PC-9 (cell line): ENCODE results near the gene MALRD1. TPM values are rescaled to one million over a fixed set of nuclear protein-coding genes. Genes with fewer than 3 reads are reported as not detected.

Experiments used
- BruUV-seq: library from RNA; stranded (reverse); fragments of 400-500 nt; replicated peaks from 2 replicates; lab custom pipeline; 2021; lab: Mats Ljungman, UMichigan
- CTCF ChIA-PET: fragments of 300-600 bp; sonication (Branson Sonifier 250); formaldehyde crosslinking; loops from one replicate; lab custom pipeline; 2022; ENCODE audit warnings: antibody characterized with exemption; lab: Charles Lee
- POLR2A ChIA-PET: fragments of 300-600 bp; sonication (Branson Sonifier 250); formaldehyde crosslinking; loops from one replicate; lab custom pipeline; 2022; ENCODE audit warnings: antibody characterized with exemption; ENCODE audit not compliant: unreplicated experiment; lab: Charles Lee
- DNase-seq, 2 experiments: peaks; one replicate each; pipeline versions ENCODE4 v3.0.0 to v3.0.0-alpha.2; 2015 to 2022; ENCODE audit warnings: mixed read lengths in 1 of 2
- H2AFZ ChIP-seq: fragments of 200-600 bp; sonication (generic); 2 replicates; pipeline ENCODE4 v1.8.1; 2017; ENCODE audit warnings: antibody characterized with exemption
- H3F3A ChIP-seq: fragments of 200-600 bp; sonication (generic); 2 replicates; pipeline ENCODE4 v1.8.1; 2017; ENCODE audit warnings: antibody characterized with exemption, mild to moderate bottlenecking, low read depth; ENCODE audit not compliant: insufficient read depth
- H3K27ac ChIP-seq: fragments of 200-600 bp; sonication (generic); 2 replicates; pipeline ENCODE4 v1.6.1; 2016; ENCODE audit warnings: mixed run types
- H3K27me3 ChIP-seq: fragments of 200-600 bp; sonication (generic); 2 replicates; pipeline ENCODE4 v1.6.1; 2016; ENCODE audit warnings: low read depth, mixed run types; ENCODE audit not compliant: insufficient read depth
- H3K36me3 ChIP-seq: fragments of 200-600 bp; sonication (generic); 2 replicates; pipeline ENCODE4 v1.6.1; 2016; ENCODE audit warnings: low read depth, mixed run types
- H3K4me1 ChIP-seq: fragments of 200-600 bp; sonication (generic); replicated peaks from 2 replicates; pipeline ENCODE4 v1.6.1; 2016; ENCODE audit warnings: mixed run types; ENCODE audit not compliant: insufficient read depth
- H3K4me2 ChIP-seq: fragments of 200-600 bp; sonication (generic); 2 replicates; pipeline ENCODE4 v1.6.1; 2017; ENCODE audit warnings: mixed run types
- H3K4me3 ChIP-seq: fragments of 200-600 bp; sonication (generic); 2 replicates; pipeline ENCODE4 v1.6.1; 2016; ENCODE audit warnings: mixed run types
- H3K79me2 ChIP-seq: fragments of 200-600 bp; sonication (generic); 2 replicates; pipeline ENCODE4 v1.6.1; 2017; ENCODE audit warnings: low read depth, mixed run types
- H3K9me2 ChIP-seq: fragments of 200-600 bp; sonication (generic); 2 replicates; pipeline ENCODE4 v1.8.1; 2017; ENCODE audit warnings: mild to moderate bottlenecking; ENCODE audit not compliant: insufficient read depth
- H3K9me3 ChIP-seq: fragments of 200-600 bp; sonication (generic); 2 replicates; pipeline ENCODE4 v1.8.1; 2016; ENCODE audit warnings: low read depth; ENCODE audit not compliant: insufficient read depth
- H4K20me1 ChIP-seq: fragments of 200-600 bp; sonication (generic); 2 replicates; pipeline ENCODE4 v1.8.1; 2017; ENCODE audit not compliant: insufficient read depth
- EZH2 ChIP-seq: fragments of 200-600 bp; sonication (generic); IDR thresholded peaks from 2 replicates; pipeline ENCODE4 v1.8.0; 2017; ENCODE audit warnings: antibody characterized with exemption, low read depth
- intact Hi-C: fragments of 100-400 bp; cut with micrococcal nuclease; formaldehyde crosslinking; loops from one replicate; pipeline ENCODE4 v1.10.0; 2022; ENCODE audit not compliant: unreplicated experiment
- total RNA-seq: library from RNA; stranded (reverse); gene quantifications from 2 replicates; pipeline ENCODE4 v1.2.3, GENCODE V29; 2021
- TF ChIP-seq, protein P1 (sequence below): fragments of 200-600 bp; sonication (generic); conservative IDR thresholded peaks from 2 replicates; pipeline ENCODE4 v1.6.1; 2017; ENCODE audit warnings: mixed run types, antibody characterized with exemption, mild to moderate bottlenecking, moderate library complexity

Gene MALRD1
- total RNA-seq, 1 experiment from 2014 or later, result not detected

GRCh38 chr10:19329475-19329874 lies 280.9 kb downstream of the MALRD1 start:
- Histone ChIP-seq H3K36me3 (no peaks in the 10 kb centered on the region), H3K27me3 (no peaks in the 10 kb centered on the region), H3K27ac (no peak overlapping the region), H3K79me2 (no peaks in the 10 kb centered on the region), H3K9me2 (no peaks in the 10 kb centered on the region), H3F3A (no peaks in the 10 kb centered on the region), H3K4me2 (no peak overlapping the region), H2AFZ (no peak overlapping the region), H3K4me1 (no peaks in the 10 kb centered on the region), H4K20me1 (no peaks in the 10 kb centered on the region), H3K4me3 (no peak overlapping the region), H3K9me3 (no peaks in the 10 kb centered on the region)
- BruUV-seq, result no TSS peak
- DNase-seq, result no peak
- TF ChIP-seq, protein P1, sequence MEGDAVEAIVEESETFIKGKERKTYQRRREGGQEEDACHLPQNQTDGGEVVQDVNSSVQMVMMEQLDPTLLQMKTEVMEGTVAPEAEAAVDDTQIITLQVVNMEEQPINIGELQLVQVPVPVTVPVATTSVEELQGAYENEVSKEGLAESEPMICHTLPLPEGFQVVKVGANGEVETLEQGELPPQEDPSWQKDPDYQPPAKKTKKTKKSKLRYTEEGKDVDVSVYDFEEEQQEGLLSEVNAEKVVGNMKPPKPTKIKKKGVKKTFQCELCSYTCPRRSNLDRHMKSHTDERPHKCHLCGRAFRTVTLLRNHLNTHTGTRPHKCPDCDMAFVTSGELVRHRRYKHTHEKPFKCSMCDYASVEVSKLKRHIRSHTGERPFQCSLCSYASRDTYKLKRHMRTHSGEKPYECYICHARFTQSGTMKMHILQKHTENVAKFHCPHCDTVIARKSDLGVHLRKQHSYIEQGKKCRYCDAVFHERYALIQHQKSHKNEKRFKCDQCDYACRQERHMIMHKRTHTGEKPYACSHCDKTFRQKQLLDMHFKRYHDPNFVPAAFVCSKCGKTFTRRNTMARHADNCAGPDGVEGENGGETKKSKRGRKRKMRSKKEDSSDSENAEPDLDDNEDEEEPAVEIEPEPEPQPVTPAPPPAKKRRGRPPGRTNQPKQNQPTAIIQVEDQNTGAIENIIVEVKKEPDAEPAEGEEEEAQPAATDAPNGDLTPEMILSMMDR, result no peak
- no peak for TF ChIP-seq EZH2
- intact Hi-C loops, result no loop called here
- ChIA-PET POLR2A (no interaction called here), CTCF (no interaction called here)

GRCh38 chr10:19332304-19332703 lies 283.7 kb downstream of the MALRD1 start:
- H3K4me3 ChIP-seq, result no peak overlapping the region
- no peak overlapping the region for H3K27ac ChIP-seq
- no peaks in the 10 kb centered on the region for H3F3A ChIP-seq
- no peaks in the 10 kb centered on the region for H3K4me1 ChIP-seq
- H2AFZ ChIP-seq, result no peak overlapping the region
- no peak for DNase-seq
- H3K4me2 ChIP-seq, result no peak overlapping the region
- H3K79me2 ChIP-seq, result no peaks in the 10 kb centered on the region
- BruUV-seq, result no TSS peak
- CTCF ChIA-PET, result no interaction called here
- TF ChIP-seq, protein P1, result no peak
- TF ChIP-seq EZH2, result no peak
- H3K9me3 ChIP-seq, result no peaks in the 10 kb centered on the region
- POLR2A ChIA-PET, result interaction anchor here (0.6 kb wide), 1 partner anchor 131 kb away, joined by 5 read pairs; no protein-coding TSS in a partner anchor
- H4K20me1 ChIP-seq, result no peaks in the 10 kb centered on the region
- no peaks in the 10 kb centered on the region for H3K36me3 ChIP-seq
- no peaks in the 10 kb centered on the region for H3K27me3 ChIP-seq
- no peaks in the 10 kb centered on the region for H3K9me2 ChIP-seq
- intact Hi-C loops, result no loop called here

DNA sequence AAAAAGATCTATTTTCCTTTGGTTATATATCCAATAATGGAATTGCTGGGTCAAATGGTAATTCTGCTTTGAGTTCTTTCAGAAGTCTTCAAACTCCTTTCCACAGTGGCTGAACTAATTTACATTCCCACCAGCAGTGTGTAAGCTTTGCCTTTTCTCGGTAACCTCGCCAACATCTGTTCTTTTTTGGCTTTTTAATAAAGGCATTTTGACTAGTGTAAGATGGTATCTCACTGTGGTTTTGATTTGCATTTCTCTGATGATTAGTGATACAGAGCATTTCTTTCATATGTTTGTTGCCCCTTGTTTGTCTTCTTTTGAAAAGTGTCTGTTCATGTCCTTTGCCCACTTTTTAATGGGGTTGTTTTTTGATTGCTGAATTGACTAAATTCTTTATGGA lies 285.0 kb downstream of the MALRD1 start:
- no peaks in the 10 kb centered on the region for H3K9me2 ChIP-seq
- H3K79me2 ChIP-seq, result no peaks in the 10 kb centered on the region
- POLR2A ChIA-PET, result no interaction called here
- intact Hi-C loops, result no loop called here
- H3K9me3 ChIP-seq, result no peaks in the 10 kb centered on the region
- DNase-seq, result no peak
- no peak for TF ChIP-seq EZH2
- no peaks in the 10 kb centered on the region for H3K36me3 ChIP-seq
- CTCF ChIA-PET, result no interaction called here
- H4K20me1 ChIP-seq, result no peaks in the 10 kb centered on the region
- no peak overlapping the region for H3K27ac ChIP-seq
- BruUV-seq, result no TSS peak
- H3K4me3 ChIP-seq, result no peak overlapping the region
- H3K27me3 ChIP-seq, result no peaks in the 10 kb centered on the region
- H3K4me2 ChIP-seq, result no peak overlapping the region
- H3F3A ChIP-seq, result no peaks in the 10 kb centered on the region
- H3K4me1 ChIP-seq, result no peaks in the 10 kb centered on the region
- no peak overlapping the region for H2AFZ ChIP-seq

DNA sequence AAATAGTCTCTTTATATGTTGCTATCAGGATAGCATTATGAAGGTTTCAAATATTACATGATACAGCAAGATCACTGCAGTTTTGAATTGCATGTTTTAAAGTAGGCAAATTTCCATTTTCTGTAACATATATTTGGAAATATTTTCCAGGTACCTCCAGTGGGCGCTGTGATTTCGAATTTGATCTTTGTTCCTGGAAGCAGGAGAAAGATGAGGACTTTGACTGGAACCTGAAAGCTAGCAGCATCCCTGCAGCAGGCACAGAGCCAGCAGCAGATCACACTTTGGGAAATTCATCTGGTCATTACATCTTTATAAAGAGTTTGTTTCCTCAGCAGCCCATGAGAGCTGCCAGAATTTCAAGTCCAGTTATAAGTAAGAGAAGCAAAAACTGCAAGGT lies 299.0 kb downstream of the MALRD1 start:
- Histone ChIP-seq H2AFZ (no peak overlapping the region), H3K4me2 (no peak overlapping the region), H3F3A (no peaks in the 10 kb centered on the region), H3K4me3 (no peak overlapping the region), H3K27me3 (no peaks in the 10 kb centered on the region), H3K27ac (no peak overlapping the region), H3K79me2 (no peaks in the 10 kb centered on the region), H3K9me3 (no peaks in the 10 kb centered on the region), H3K4me1 (no peaks in the 10 kb centered on the region), H3K36me3 (no peaks in the 10 kb centered on the region), H4K20me1 (no peaks in the 10 kb centered on the region), H3K9me2 (no peaks in the 10 kb centered on the region)
- POLR2A ChIA-PET, result no interaction called here
- no peak for TF ChIP-seq EZH2
- TF ChIP-seq, protein P1, result peak; percentile 31; the same call in 1 of the 2 replicates
- DNase-seq, result no peak
- CTCF ChIA-PET, result no interaction called here
- no TSS peak for BruUV-seq
- intact Hi-C loops, result no loop called here
